ENCODE results near the gene NUCB2. TPM values are rescaled to one million over a fixed set of nuclear protein-coding genes. Genes with fewer than 3 reads are reported as not detected.

Gene NUCB2
- total and polyA plus RNA-seq, 2 donors (not counting 3 experiments of a cell fraction or from before 2014, with no cell fraction given), result 41.9 to 114 TPM

GRCh38 chr11:17273668-17274282, 2.8 kb upstream of the NUCB2 start:
- DNase-seq (ENCODE audit: low read depth, low spot score), result no peak
- Histone ChIP-seq H3K4me1 (ENCODE audit: control insufficient read depth, extremely low read depth, insufficient read depth, low read length) (peaks cover 11% of the 10 kb centered on the region), H3K36me3 (ENCODE audit: control insufficient read depth in 2 of 2, extremely low read depth in 1 of 2, insufficient read depth in 2 of 2, low read length in 2 of 2) (no peaks in the 10 kb centered on the region), H3K9me1 (replicated peaks; ENCODE audit: control insufficient read depth, extremely low read depth, insufficient read depth, low read length) (no peaks in the 10 kb centered on the region), H3K4me3 (replicated peaks in 1 of 3; ENCODE audit: insufficient read depth in 1 of 3, low read depth in 1 of 3, low read length in 3 of 3) (no peak overlapping the region), H3K9ac (replicated peaks; ENCODE audit: extremely low read depth, insufficient read depth, low read length) (no peak overlapping the region), H2AFZ (ENCODE audit: low read depth, low read length) (no peak overlapping the region), H4K20me1 (replicated peaks; ENCODE audit: control insufficient read depth, extremely low read depth, insufficient read depth, low read length) (no peaks in the 10 kb centered on the region), H3K27me3 (ENCODE audit: control insufficient read depth in 2 of 2, insufficient read depth in 2 of 2, low read length in 2 of 2) (no peaks in the 10 kb centered on the region), H3K9me3 (replicated peaks; ENCODE audit: control insufficient read depth, insufficient read depth, low read length) (no peaks in the 10 kb centered on the region), H3K4me2 (ENCODE audit: insufficient read depth, low read length) (no peak overlapping the region), H3K79me2 (ENCODE audit: control insufficient read depth, insufficient read depth, low read length) (peaks cover 8% of the 10 kb centered on the region), H3K27ac (ENCODE audit: insufficient read depth, low read depth, low read length) (no peak overlapping the region)
- no peak for TF ChIP-seq MYC (IDR thresholded peaks at IDR 0.05; ENCODE audit: low read depth, low read length)
- no peak for TF ChIP-seq EZH2 (IDR thresholded peaks at IDR 0.05; ENCODE audit: borderline replicate concordance, low read depth, low read length, severe bottlenecking)
- TF ChIP-seq POLR2A (IDR thresholded peaks at IDR 0.05; ENCODE audit: low read depth, low read length), result no peak
- TF ChIP-seq JUN (IDR thresholded peaks at IDR 0.05; ENCODE audit: borderline replicate concordance, insufficient read depth, insufficient read length, low read depth), result no peak
- no peak for TF ChIP-seq POLR2AphosphoS5 (IDR thresholded peaks at IDR 0.05; ENCODE audit: insufficient read depth, low read depth, low read length)
- no peak for TF ChIP-seq MAX (IDR thresholded peaks at IDR 0.05; ENCODE audit: insufficient read depth, insufficient read length)
- TF ChIP-seq FOS (IDR thresholded peaks at IDR 0.05; ENCODE audit: borderline replicate concordance, insufficient read depth, low read length), result no peak
- TF ChIP-seq GATA2 (IDR thresholded peaks at IDR 0.05; ENCODE audit: insufficient read depth, insufficient read length, low read depth, low read length), result no peak
- no peak for TF ChIP-seq CTCF (IDR thresholded peaks at IDR 0.05; ENCODE audit: extremely low read depth in 1 of 2, insufficient read depth in 1 of 2, low read depth in 1 of 2, low read length in 2 of 2)
- ChIA-PET POLR2A (no interaction called here), CTCF (interaction anchor here (1.5 kb wide), 1 partner anchor 43 kb away, joined by 3 read pairs; no protein-coding TSS in a partner anchor)
- intact Hi-C loops (cut with micrococcal nuclease), result no loop called here
- dilution Hi-C loops (cut with MboI; ENCODE audit: extremely low pct_ligation_motif_present, low sequenced_read_pairs), result no loop called here
- FAIRE-seq, result no peak
- no TSS peak for BruUV-seq (replicated peaks)
